MCF 10A (cell line): ENCODE data around the gene MIEF1. TPM values are rescaled to one million over a fixed set of nuclear protein-coding genes. Genes with fewer than 3 reads are reported as not detected.

ENCODE experiments used
- BruUV-seq: library from RNA; stranded (reverse); fragments of 400-500 nt; replicated peaks from 2 replicates; lab custom pipeline; 2021; lab: Mats Ljungman, UMichigan
- CTCF ChIA-PET: fragments of 300-600 bp; sonication (Branson Sonifier 250); formaldehyde crosslinking; extraction: SDS; loops from one replicate; lab custom pipeline; 2021; ENCODE audit warnings: antibody characterized with exemption, inconsistent platforms; lab: Yijun Ruan, JAX
- POLR2A ChIA-PET: fragments of 300-600, 350-650 bp; sonication (Branson Sonifier 250); formaldehyde crosslinking; extraction: SDS; loops from one replicate; lab custom pipeline; 2020; ENCODE audit warnings: antibody characterized with exemption, inconsistent platforms; lab: Yijun Ruan, JAX
- DNase-seq: peaks from one replicate; pipeline ENCODE4 v3.0.0-alpha.2; 2018; ENCODE audit not compliant: unreplicated experiment
- H3K27ac Mint-ChIP-seq: one replicate; pipeline ENCODE4 v1.8.0; 2022; ENCODE audit warnings: mild to moderate bottlenecking, low read depth, mixed read lengths; ENCODE audit not compliant: unreplicated experiment
- H3K27me3 Mint-ChIP-seq: one replicate; pipeline ENCODE4 v1.8.0; 2022; ENCODE audit warnings: mixed read lengths; ENCODE audit not compliant: insufficient read depth, unreplicated experiment
- H3K36me3 Mint-ChIP-seq: one replicate; pipeline ENCODE4 v1.8.0; 2022; ENCODE audit warnings: mild to moderate bottlenecking, moderate library complexity, mixed read lengths; ENCODE audit not compliant: insufficient read depth, unreplicated experiment
- H3K4me1 Mint-ChIP-seq: one replicate; pipeline ENCODE4 v1.8.0; 2022; ENCODE audit warnings: mixed read lengths; ENCODE audit not compliant: insufficient read depth, unreplicated experiment
- H3K4me3 Mint-ChIP-seq: one replicate; pipeline ENCODE4 v1.8.0; 2022; ENCODE audit warnings: mild to moderate bottlenecking, moderate library complexity, mixed read lengths; ENCODE audit not compliant: unreplicated experiment
- H3K9me3 Mint-ChIP-seq: one replicate; pipeline ENCODE4 v1.8.0; 2022; ENCODE audit warnings: mixed read lengths; ENCODE audit not compliant: unreplicated experiment
- CTCF ChIP-seq: fragments of 200-600 bp; IDR thresholded peaks from one replicate; pipeline ENCODE4 v1.8.0; 2022; ENCODE audit warnings: antibody characterized with exemption, mild to moderate bottlenecking; ENCODE audit not compliant: unreplicated experiment
- intact Hi-C: fragments of 100-400 bp; cut with micrococcal nuclease; formaldehyde crosslinking; loops from 2 replicates; pipeline ENCODE4 v1.14.1; 2022
- total RNA-seq: library from RNA; stranded (reverse); gene quantifications from 2 replicates; pipeline ENCODE4 v1.2.3, GENCODE V29; 2022

The MIEF1 gene
- total RNA-seq, 1 experiment from 2014 or later, result 40.2 TPM

GRCh38 chr22:39526736-39527171 is 24.7 kb downstream of the MIEF1 start:
- H3K4me3 Mint-ChIP-seq, result no peak overlapping the region
- no peak overlapping the region for H3K27ac Mint-ChIP-seq
- no peaks in the 10 kb centered on the region for H3K27me3 Mint-ChIP-seq
- no TSS peak for BruUV-seq
- H3K36me3 Mint-ChIP-seq, result peaks cover 84% of the 10 kb centered on the region
- intact Hi-C loops, result loop anchor here (10.0 kb wide), 1 partner anchor 352 kb away; no protein-coding TSS in a partner anchor
- TF ChIP-seq CTCF, result no peak
- ChIA-PET POLR2A (interaction anchor here (0.7 to 1.5 kb wide), 4 partner anchors 33 to 820 kb away, joined by 3 to 4 read pairs (median 3); no protein-coding TSS in a partner anchor), CTCF (interaction anchor here (0.5 to 26.5 kb wide), 4 partner anchors 32 to 692 kb away, joined by 4 to 471 read pairs (median 36); no protein-coding TSS in a partner anchor)
- H3K9me3 Mint-ChIP-seq, result no peaks in the 10 kb centered on the region
- H3K4me1 Mint-ChIP-seq, result peaks cover 68% of the 10 kb centered on the region
- no peak for DNase-seq

GRCh38 chr22:39527481-39527961 is 25.4 kb downstream of the MIEF1 start:
- H3K27ac Mint-ChIP-seq, result no peak overlapping the region
- H3K9me3 Mint-ChIP-seq, result no peaks in the 10 kb centered on the region
- H3K4me3 Mint-ChIP-seq, result no peak overlapping the region
- H3K36me3 Mint-ChIP-seq, result peaks cover 79% of the 10 kb centered on the region
- peak; percentile 42 for DNase-seq
- CTCF ChIA-PET, result interaction anchor here (0.5 to 26.5 kb wide), 3 partner anchors 33 to 504 kb away, joined by 3 to 471 read pairs (median 66); no protein-coding TSS in a partner anchor
- no TSS peak for BruUV-seq
- POLR2A ChIA-PET, result interaction anchor here (0.7 to 1.5 kb wide), 4 partner anchors 34 to 1759 kb away, joined by 3 to 4 read pairs (median 3); no protein-coding TSS in a partner anchor
- intact Hi-C loops, result loop anchor here (10.0 kb wide), 1 partner anchor 353 kb away; no protein-coding TSS in a partner anchor
- TF ChIP-seq CTCF, result no peak
- H3K4me1 Mint-ChIP-seq, result peaks cover 65% of the 10 kb centered on the region
- no peaks in the 10 kb centered on the region for H3K27me3 Mint-ChIP-seq

DNA sequence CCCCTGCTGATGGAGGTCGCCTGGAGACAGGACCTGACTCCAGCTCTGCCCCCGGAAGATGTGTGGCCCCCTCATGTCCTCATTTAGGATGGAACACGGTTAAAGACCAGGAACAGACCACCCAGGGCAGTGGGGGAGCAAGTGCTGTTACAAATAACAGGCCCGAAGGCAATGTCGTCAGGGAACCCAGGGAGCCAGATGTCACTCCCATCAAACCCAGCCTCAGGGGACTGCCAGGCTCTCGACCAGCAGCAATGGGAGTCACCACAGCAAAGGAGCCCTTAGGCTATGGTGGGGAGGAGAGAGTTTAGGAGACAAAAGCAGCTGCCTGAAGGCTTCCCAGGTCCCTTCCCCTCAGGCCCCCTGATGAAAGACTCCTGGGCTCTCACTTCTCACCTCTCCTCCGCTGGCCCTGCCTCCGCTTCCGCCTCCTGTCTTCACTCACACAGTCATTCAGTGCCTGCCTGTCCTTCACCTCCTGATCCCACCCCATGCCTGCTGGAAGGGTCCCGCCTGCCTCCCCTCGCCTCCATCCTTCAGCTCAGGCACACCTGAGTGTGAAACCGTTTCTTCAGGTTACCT is 26.1 kb downstream of the MIEF1 start:
- BruUV-seq, result no TSS peak
- POLR2A ChIA-PET, result interaction anchor here (0.7 to 5.1 kb wide), 12 partner anchors 8 to 1758 kb away, joined by 3 to 85 read pairs (median 4); partner anchors contain the start of genes ATF4 and RPL3
- TF ChIP-seq CTCF, result no peak
- no peak overlapping the region for H3K4me3 Mint-ChIP-seq
- H3K36me3 Mint-ChIP-seq, result peaks cover 76% of the 10 kb centered on the region
- DNase-seq, result no peak
- intact Hi-C loops, result loop anchor here (10.0 kb wide), 1 partner anchor 353 kb away; no protein-coding TSS in a partner anchor
- CTCF ChIA-PET, result interaction anchor here (0.5 to 26.5 kb wide), 9 partner anchors 8 to 1348 kb away, joined by 3 to 471 read pairs (median 9); partner anchors contain the start of genes ATF4 and MIEF1
- no peaks in the 10 kb centered on the region for H3K27me3 Mint-ChIP-seq
- H3K9me3 Mint-ChIP-seq, result no peaks in the 10 kb centered on the region
- H3K27ac Mint-ChIP-seq, result peak overlapping the region; percentile 47
- H3K4me1 Mint-ChIP-seq, result peaks cover 61% of the 10 kb centered on the region
